Ishikawa (cell line): Measurements from ENCODE around the gene MYH16.

Source experiments
- CEBPB ChIP-seq: IDR thresholded peaks from 2 replicates; pipeline ENCODE4 v1.6.1; 2012
- CREB1 ChIP-seq: IDR thresholded peaks from 2 replicates; pipeline ENCODE4 v1.6.1; 2012; ENCODE audit warnings: low read depth
- EGR1 ChIP-seq: IDR thresholded peaks from 2 replicates; pipeline ENCODE4 v1.6.1; 2012
- EP300 ChIP-seq: IDR thresholded peaks from 2 replicates; pipeline ENCODE4 v1.6.1; 2012; ENCODE audit warnings: borderline replicate concordance
- FOXM1 ChIP-seq: IDR thresholded peaks from 2 replicates; pipeline ENCODE4 v1.6.1; 2012; ENCODE audit warnings: low read depth, borderline replicate concordance
- MAX ChIP-seq: IDR thresholded peaks from 2 replicates; pipeline ENCODE4 v1.6.1; 2012
- NFIC ChIP-seq: IDR thresholded peaks from 2 replicates; pipeline ENCODE4 v1.6.1; 2012
- RAD21 ChIP-seq: IDR thresholded peaks from 2 replicates; pipeline ENCODE4 v1.6.1; 2012; ENCODE audit warnings: low read depth
- REST ChIP-seq: IDR thresholded peaks from 2 replicates; pipeline ENCODE4 v1.6.1; 2012; ENCODE audit warnings: low read depth, mild to moderate bottlenecking
- TAF1 ChIP-seq: IDR thresholded peaks from 2 replicates; pipeline ENCODE4 v1.6.1; 2012; ENCODE audit warnings: low read depth, mild to moderate bottlenecking
- TCF12 ChIP-seq: IDR thresholded peaks from 2 replicates; pipeline ENCODE4 v1.6.1; 2012; ENCODE audit warnings: low read depth
- TEAD4 ChIP-seq: IDR thresholded peaks from 2 replicates; pipeline ENCODE4 v1.6.1; 2012
- USF1 ChIP-seq: IDR thresholded peaks from 2 replicates; pipeline ENCODE4 v1.6.1; 2012
- YY1 ChIP-seq: IDR thresholded peaks from 2 replicates; pipeline ENCODE4 v1.6.1; 2012; ENCODE audit warnings: low read depth
- ZBTB7A ChIP-seq: IDR thresholded peaks from 2 replicates; pipeline ENCODE4 v1.6.1; 2012; ENCODE audit warnings: low read depth

MYH16 gene

DNA sequence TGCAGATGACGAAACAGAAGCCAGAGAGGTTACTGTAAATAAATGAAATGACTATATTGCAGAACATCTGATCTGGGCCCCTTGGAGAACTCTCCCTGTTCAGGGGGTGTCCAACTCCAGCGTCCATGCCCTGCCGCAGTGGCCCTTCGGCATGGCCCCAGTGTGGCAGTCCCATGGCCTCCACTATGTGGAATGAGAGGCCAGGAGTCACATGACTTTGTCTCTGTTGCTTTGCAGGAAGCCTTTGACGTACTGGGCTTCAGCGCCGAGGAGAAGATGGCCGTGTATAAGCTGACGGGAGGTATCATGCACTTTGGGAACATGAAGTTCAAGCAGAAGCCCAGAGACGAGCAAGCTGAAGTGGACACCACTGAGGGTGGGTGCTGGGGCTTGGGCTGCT, 15.6 kb upstream of the MYH16 start:
- TF ChIP-seq NFIC (no peak), TAF1 (no peak), MAX (no peak), REST (no peak), EP300 (no peak), TEAD4 (no peak), TCF12 (no peak), FOXM1 (no peak), ZBTB7A (no peak), YY1 (no peak), USF1 (no peak), CREB1 (no peak)

- no peak for TF ChIP-seq YY1
- no peak for TF ChIP-seq EP300
- no peak for TF ChIP-seq TEAD4
- no peak for TF ChIP-seq MAX
- no peak for TF ChIP-seq FOXM1
- TF ChIP-seq REST = no peak
- TF ChIP-seq TCF12 = no peak
- no peak for TF ChIP-seq USF1
- TF ChIP-seq EGR1 = no peak
- no peak for TF ChIP-seq TAF1
- TF ChIP-seq CREB1 = no peak
- no peak for TF ChIP-seq CEBPB
- TF ChIP-seq NFIC = no peak
- no peak for TF ChIP-seq RAD21
- TF ChIP-seq ZBTB7A = no peak
These were observed 15.0 kb upstream of the MYH16 start for GRCh38 chr7:99257675-99258074.

DNA sequence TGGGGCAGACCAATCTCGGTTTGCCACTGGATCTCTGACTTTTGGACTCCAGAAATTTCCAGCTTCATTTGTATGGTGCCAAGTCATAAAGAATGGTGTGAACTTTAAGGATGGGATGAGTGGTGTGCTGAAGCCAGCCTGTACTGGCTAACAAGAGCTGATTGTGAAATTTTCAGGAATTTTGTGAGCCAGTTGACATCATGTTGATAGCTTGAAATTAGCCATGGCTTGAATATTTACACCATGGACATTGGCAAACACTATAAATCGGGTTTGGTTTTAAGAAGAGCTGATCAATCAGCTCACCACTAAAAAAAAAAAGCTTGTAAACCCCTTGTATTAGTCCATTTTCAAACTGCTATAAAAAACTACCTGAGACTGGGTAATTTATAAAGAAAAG, 14.1 kb upstream of the MYH16 start:
- TF ChIP-seq NFIC (no peak), TEAD4 (no peak), CREB1 (no peak), RAD21 (no peak), EGR1 (no peak), ZBTB7A (no peak), MAX (no peak), TCF12 (no peak), REST (no peak), CEBPB (no peak; the same call in 1 of the 2 replicates), EP300 (no peak), YY1 (no peak), FOXM1 (no peak), TAF1 (no peak), USF1 (no peak)

DNA sequence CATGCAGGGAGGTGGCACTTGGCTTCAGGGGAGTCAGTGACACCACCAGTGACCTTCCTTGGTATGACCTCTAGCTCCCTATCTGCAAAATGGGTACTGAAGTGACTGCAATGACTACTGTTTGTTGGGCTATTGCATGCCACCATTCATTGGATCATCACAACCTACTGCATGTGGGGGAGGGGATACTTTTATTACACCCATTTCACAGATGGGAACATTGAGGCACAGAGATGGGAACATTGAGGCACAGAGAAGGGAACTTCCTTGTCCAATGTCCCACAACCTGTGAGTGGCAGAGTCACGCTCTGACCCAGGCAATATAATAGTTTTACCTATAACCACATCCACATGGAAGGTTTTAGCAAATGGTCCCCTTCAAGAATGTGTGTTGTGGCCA, 12.2 kb upstream of the MYH16 start:
- TF ChIP-seq TCF12 (no peak), EP300 (no peak), FOXM1 (no peak), EGR1 (no peak), TEAD4 (no peak), CEBPB (no peak), MAX (no peak), RAD21 (no peak), ZBTB7A (no peak), USF1 (no peak), CREB1 (no peak), TAF1 (no peak), YY1 (no peak), REST (no peak), NFIC (no peak)
